ENCODE measurements around the gene RNU1-1. TPM values are rescaled to one million over a fixed set of nuclear protein-coding genes. Genes with fewer than 3 reads are reported as not detected.
"Not testable (repeated sequence)": the region's sequence is repeated elsewhere in the genome, so short reads cannot be mapped to it uniquely, and the experiment has no call there.

Gene RNU1-1
- total and polyA plus RNA-seq, 9 donors = 2,384 TPM; not detected in 8

DNA sequence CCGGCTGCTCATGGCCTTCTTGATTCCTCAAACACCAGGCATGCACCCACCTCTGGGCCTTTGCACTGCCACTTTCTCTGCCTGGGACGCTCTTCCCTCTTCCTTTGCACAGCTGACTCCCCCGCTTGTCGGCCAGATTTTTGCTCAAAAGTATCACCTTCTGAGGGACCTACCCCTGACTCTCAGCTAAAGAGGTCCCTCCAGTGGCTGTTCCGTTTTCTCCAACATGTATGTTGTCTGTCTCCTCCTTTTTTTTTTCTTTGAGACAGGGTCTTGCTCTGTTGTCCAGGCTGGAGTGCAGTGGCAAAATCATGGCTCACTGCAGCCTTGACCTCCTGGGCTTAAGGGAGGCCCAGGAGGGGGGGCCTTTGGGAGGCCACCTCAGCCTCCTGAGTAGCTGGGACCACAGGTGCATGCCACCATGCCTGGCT lies 16.6 kb downstream of the RNU1-1 start:
- H3K4me1 ChIP-seq (ENCODE audit: control insufficient read depth, insufficient read depth, low read length) = peaks cover 13% of the 10 kb centered on the region
- H3K27me3 ChIP-seq (ENCODE audit: control insufficient read depth, insufficient read depth, low read length); H3K9me3 ChIP-seq (replicated peaks; ENCODE audit: control insufficient read depth, low read depth, low read length); DNase-seq; H3K4me3 ChIP-seq (ENCODE audit: low read length); H3K27ac ChIP-seq (ENCODE audit: low read length); H3K36me3 ChIP-seq (ENCODE audit: control insufficient read depth, insufficient read depth, low read length): not testable (repeated sequence)
- WGBS (ENCODE audit: insufficient coverage) = 64% methylated on average over 5 of the region's 5 CpGs

DNA sequence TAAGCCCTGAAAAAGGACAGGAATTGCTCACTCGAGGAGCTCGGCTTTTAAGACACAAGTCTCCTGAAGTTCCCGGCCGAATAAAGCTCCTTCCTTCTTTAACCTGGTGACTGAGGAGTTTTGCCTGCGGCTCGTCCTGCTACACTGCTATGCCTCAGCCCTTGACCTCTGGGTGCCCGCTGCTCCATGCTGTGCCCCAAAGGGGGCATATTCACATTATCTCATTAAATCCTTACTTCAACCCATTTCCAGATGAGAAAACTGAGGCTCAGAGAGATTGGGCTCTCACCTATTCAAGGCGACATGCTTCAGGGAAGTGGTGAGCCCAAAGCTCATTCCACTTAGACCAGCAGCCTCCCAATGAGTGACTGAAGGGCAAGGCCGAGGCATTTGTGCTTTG lies 20.4 kb downstream of the RNU1-1 start:
- WGBS (ENCODE audit: insufficient coverage) = 90% methylated on average over 5 of the region's 9 CpGs
- not testable (repeated sequence) for H3K4me1 ChIP-seq (ENCODE audit: control insufficient read depth, insufficient read depth, low read length)

DNA sequence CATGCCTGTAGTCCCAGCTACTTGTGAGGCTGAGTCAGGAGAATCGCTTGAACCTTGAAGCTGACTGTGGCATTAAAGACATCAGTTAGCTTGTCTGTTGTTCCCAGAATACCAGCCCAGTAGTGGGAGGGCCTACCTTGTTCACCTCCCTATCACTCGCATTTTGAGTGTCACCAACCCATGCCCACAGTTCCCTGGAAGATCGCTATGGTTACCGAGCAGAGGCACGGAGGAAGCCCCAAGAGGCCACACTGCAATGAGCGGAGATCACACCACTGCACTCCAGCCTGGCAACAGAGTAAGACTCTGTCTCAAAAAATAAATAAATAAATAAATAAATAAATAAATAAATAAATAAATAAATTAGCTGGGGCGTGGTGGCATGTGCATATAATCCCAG lies 21.1 kb downstream of the RNU1-1 start:
- not testable (repeated sequence) for H3K27ac ChIP-seq (ENCODE audit: low read length); H3K4me1 ChIP-seq (ENCODE audit: control insufficient read depth, insufficient read depth, low read length); H3K27me3 ChIP-seq (ENCODE audit: control insufficient read depth, insufficient read depth, low read length); H3K36me3 ChIP-seq (ENCODE audit: control insufficient read depth, insufficient read depth, low read length); H3K9me3 ChIP-seq (replicated peaks; ENCODE audit: control insufficient read depth, low read depth, low read length); H3K4me3 ChIP-seq (ENCODE audit: low read length); DNase-seq
- WGBS (ENCODE audit: insufficient coverage) = 88% methylated on average over 1 of the region's 7 CpGs

More for the DNA sequence above, 20.4 kb downstream of the RNU1-1 start:
- H3K36me3 ChIP-seq (ENCODE audit: control insufficient read depth, insufficient read depth, low read length); H3K27me3 ChIP-seq (ENCODE audit: control insufficient read depth, insufficient read depth, low read length); H3K9me3 ChIP-seq (replicated peaks; ENCODE audit: control insufficient read depth, low read depth, low read length); DNase-seq; H3K4me3 ChIP-seq (ENCODE audit: low read length); H3K27ac ChIP-seq (ENCODE audit: low read length): not testable (repeated sequence)

DNA sequence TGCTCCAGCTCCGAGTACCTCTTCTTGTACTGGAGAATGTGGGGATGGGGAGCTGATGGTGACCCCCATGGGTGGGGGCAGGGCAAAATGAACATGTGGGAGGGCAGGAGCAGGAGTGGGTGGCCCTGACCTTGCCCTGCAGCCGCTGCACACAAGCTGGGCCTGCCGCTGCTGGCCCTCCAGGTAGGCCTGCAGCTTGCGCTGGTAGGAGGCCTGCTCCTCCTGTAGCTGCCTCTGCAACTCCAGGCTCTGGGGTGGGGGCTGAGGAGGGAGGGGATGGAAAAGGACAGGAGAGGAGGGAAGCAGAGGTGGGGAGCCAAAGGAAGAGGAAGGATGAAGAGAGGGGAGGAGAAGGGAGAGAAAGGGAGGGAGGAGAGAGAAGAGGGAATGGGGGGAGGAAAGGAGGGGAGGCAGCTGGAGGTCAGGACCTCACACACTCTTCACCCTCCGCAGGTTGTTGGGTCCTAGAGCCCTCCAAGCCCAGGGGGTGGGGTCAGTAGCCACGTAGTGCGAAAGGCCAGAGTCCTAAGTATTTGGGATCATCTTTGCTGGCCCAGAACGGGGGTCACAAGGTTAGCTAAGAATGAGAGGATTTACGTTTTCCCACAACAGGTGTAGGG lies 22.9 kb downstream of the RNU1-1 start:
- 51% methylated on average over 7 of the region's 9 CpGs for WGBS (ENCODE audit: insufficient coverage)
- Histone ChIP-seq H3K27ac (ENCODE audit: low read length) (no peak overlapping the region), H3K4me1 (ENCODE audit: control insufficient read depth, insufficient read depth, low read length) (no peaks in the 10 kb centered on the region), H3K9me3 (replicated peaks; ENCODE audit: control insufficient read depth, low read depth, low read length) (no peaks in the 10 kb centered on the region), H3K4me3 (ENCODE audit: low read length) (no peak overlapping the region), H3K36me3 (ENCODE audit: control insufficient read depth, insufficient read depth, low read length) (peaks cover 20% of the 10 kb centered on the region), H3K27me3 (ENCODE audit: control insufficient read depth, insufficient read depth, low read length) (no peaks in the 10 kb centered on the region)
- no peak for DNase-seq

DNA sequence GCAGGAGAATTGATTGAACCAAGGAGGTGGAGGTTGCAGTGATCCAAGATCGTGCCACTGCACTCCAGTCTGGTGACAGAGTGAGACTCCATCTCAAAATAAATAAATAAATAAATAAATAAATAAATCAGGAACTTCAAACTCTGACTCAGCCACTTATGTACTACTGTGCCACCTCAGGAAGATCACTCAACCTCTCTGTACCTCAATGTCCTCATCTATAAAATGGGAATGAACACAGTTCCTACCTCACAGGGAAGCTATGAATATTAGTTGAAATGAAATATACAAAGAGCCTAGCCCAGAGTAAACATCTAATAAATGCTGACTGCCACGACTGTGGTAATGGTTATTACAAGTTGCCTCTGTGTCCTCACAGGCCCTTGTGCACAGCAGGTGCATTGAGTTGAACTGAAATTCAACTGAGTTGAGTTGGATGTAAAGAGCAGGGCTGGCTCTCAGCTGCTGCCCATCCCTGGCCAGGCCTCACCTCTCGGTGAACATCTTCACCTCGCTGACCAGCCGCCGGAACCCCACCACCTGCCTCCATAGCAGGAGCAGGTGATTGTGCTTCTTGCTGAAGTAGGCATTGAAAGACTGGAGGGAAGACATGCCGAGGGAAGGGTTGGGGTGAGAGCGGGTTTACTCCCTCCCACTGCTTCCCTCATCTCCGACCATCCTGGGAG lies 24.7 kb downstream of the RNU1-1 start:
- not testable (repeated sequence) for H3K4me3 ChIP-seq (ENCODE audit: low read length); H3K27ac ChIP-seq (ENCODE audit: low read length); H3K9me3 ChIP-seq (replicated peaks; ENCODE audit: control insufficient read depth, low read depth, low read length); H3K4me1 ChIP-seq (ENCODE audit: control insufficient read depth, insufficient read depth, low read length); H3K27me3 ChIP-seq (ENCODE audit: control insufficient read depth, insufficient read depth, low read length); DNase-seq
- no CpG with 5 or more reads among the region's 9 CpGs for WGBS (ENCODE audit: insufficient coverage)
- peaks cover 39% of the 10 kb centered on the region for H3K36me3 ChIP-seq (ENCODE audit: control insufficient read depth, insufficient read depth, low read length)

DNA sequence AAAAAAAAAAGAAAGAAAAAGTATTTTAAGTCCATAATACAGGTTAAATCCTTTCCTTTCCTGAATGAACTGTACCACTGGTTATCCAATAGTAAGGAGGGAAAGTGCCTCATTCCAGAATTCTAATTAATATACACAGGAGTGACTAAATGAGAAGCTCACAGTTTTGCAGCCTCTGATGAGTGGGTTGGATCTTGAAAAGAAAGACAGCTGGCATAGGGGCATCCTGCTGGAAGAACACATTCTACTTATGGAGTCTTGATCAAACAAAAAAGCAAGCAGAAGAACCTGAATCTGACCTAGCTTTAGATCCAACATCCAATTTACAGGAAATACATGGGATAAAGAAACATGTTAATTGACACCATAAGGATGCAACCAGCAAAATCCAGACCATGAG lies 27.1 kb downstream of the RNU1-1 start:
- not testable (repeated sequence) for H3K4me1 ChIP-seq (ENCODE audit: control insufficient read depth, insufficient read depth, low read length); H3K4me3 ChIP-seq (ENCODE audit: low read length); H3K27ac ChIP-seq (ENCODE audit: low read length); H3K9me3 ChIP-seq (replicated peaks; ENCODE audit: control insufficient read depth, low read depth, low read length); H3K27me3 ChIP-seq (ENCODE audit: control insufficient read depth, insufficient read depth, low read length); DNase-seq
- peaks cover 52% of the 10 kb centered on the region for H3K36me3 ChIP-seq (ENCODE audit: control insufficient read depth, insufficient read depth, low read length)

DNA sequence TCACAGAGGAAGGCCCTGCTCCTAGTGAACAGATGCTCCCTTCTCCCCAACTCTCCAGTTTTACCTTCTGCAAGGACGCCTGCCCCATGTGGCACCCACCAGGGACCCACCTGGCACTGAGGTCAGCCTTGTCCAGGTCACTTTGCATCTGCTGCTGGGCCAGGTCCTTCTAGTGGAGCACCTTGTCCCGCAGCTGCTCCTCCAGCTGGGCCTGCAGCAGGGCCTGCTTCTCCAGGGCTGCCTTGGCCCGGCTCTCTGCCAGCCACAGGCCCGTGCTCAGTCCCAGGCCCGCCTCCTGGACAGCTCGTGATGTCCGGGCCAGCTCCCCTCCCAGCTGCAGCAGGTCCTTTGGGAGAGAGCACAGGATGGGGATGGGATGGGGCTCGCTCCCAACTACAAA lies 27.8 kb downstream of the RNU1-1 start:
- peaks cover 57% of the 10 kb centered on the region for H3K36me3 ChIP-seq (ENCODE audit: control insufficient read depth, insufficient read depth, low read length)
- DNase-seq; H3K27ac ChIP-seq (ENCODE audit: low read length); H3K9me3 ChIP-seq (replicated peaks; ENCODE audit: control insufficient read depth, low read depth, low read length); H3K4me1 ChIP-seq (ENCODE audit: control insufficient read depth, insufficient read depth, low read length); H3K4me3 ChIP-seq (ENCODE audit: low read length); H3K27me3 ChIP-seq (ENCODE audit: control insufficient read depth, insufficient read depth, low read length): not testable (repeated sequence)
- 50% methylated on average over 6 of the region's 8 CpGs for WGBS (ENCODE audit: insufficient coverage)

DNA sequence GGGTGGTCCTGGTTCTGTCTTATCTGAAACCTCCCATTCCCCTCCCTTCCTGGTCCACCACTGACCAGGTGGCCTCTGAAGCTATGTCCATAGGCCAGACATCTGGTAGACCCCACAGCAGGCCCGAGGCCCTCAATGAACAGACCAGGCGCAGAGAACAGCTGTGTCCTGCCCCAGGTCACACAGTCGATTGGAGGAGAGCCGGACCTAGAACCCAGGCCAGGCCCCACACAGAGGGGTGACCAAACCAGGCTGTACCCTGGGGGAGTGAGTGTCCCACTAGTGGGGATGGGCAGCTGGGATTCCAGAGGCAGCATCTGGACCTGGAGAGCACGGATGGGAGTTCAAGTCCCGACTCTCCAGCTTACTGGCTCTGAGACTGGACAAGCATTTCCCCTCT lies 29.2 kb downstream of the RNU1-1 start:
- H3K9me3 ChIP-seq (replicated peaks; ENCODE audit: control insufficient read depth, low read depth, low read length) = no peaks in the 10 kb centered on the region
- H3K27me3 ChIP-seq (ENCODE audit: control insufficient read depth, insufficient read depth, low read length) = no peaks in the 10 kb centered on the region
- 77% methylated on average over 4 of the region's 6 CpGs for WGBS (ENCODE audit: insufficient coverage)
- peaks cover 70% of the 10 kb centered on the region for H3K36me3 ChIP-seq (ENCODE audit: control insufficient read depth, insufficient read depth, low read length)
- DNase-seq = no peak
- no peaks in the 10 kb centered on the region for H3K4me1 ChIP-seq (ENCODE audit: control insufficient read depth, insufficient read depth, low read length)
- no peak overlapping the region for H3K4me3 ChIP-seq (ENCODE audit: low read length)
- no peak overlapping the region for H3K27ac ChIP-seq (ENCODE audit: low read length)

DNA sequence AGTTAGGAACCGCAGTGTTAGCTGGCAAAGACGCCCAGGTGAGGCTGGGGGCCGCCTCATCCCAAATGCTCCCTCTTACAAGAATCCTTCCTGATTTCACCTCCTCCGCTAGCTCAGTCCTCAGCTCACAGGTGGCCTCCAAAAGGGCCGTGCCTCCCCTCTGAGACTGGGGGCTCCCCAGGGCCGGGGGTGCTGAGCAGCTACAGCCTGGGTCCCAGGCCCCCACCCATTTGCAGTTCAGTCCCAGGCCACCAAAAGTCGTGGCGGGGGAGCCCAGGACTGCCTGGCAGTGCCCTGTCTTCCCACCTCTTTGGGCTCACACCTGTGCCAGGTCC lies 29.6 kb downstream of the RNU1-1 start:
- DNase-seq = no peak
- Histone ChIP-seq H3K27me3 (ENCODE audit: control insufficient read depth, insufficient read depth, low read length) (no peaks in the 10 kb centered on the region), H3K4me3 (ENCODE audit: low read length) (no peak overlapping the region), H3K4me1 (ENCODE audit: control insufficient read depth, insufficient read depth, low read length) (no peaks in the 10 kb centered on the region), H3K27ac (ENCODE audit: low read length) (no peak overlapping the region), H3K36me3 (ENCODE audit: control insufficient read depth, insufficient read depth, low read length) (peaks cover 71% of the 10 kb centered on the region), H3K9me3 (replicated peaks; ENCODE audit: control insufficient read depth, low read depth, low read length) (no peaks in the 10 kb centered on the region)
- WGBS (ENCODE audit: insufficient coverage) = 83% methylated on average over 5 of the region's 8 CpGs

DNA sequence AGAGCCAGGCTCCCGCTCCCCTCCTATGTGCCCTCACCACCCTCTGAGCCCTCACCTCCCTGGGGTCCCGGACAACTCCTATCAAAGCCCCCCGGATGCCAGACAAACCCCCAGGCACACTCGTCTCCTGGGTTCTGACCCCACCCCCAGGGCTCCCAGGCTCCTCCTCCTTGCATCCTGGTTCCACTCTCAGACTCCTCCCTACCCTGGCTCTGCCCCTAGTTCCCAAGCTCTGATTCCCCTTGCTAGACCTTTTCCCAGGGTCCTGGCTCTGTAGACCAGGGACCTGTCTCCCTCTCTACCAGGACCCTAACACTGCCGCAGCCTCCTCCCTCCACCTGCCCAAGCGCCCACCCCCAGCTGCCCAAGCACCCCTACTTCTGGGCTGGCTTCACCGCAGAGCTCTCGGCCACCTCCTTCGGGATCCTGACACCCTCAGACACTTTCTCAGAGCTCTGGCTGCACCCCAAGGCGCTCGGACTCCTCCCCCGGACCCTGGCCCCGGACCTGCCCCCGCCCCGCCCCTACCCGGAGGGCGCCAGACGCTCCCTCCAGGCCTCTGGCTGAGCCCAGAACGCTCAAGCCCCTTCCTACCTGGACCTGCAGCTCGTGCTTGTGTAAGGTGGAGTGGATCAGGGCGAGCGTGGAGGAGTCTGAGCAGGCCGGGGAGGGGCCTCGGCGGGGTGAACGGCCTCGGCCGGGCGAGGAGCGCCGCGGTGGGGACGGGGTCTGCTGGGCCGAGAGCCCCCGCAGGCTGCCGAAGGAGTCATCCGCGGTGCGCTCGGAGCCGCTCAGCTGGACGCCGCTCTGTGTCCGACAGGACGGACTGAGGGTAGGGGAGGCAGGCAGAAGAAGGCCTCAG lies 30.2 kb downstream of the RNU1-1 start:
- H3K4me3 ChIP-seq (ENCODE audit: low read length); H3K9me3 ChIP-seq (replicated peaks; ENCODE audit: control insufficient read depth, low read depth, low read length); H3K27ac ChIP-seq (ENCODE audit: low read length); H3K4me1 ChIP-seq (ENCODE audit: control insufficient read depth, insufficient read depth, low read length); H3K27me3 ChIP-seq (ENCODE audit: control insufficient read depth, insufficient read depth, low read length); DNase-seq: not testable (repeated sequence)
- 74% methylated on average over 26 of the region's 45 CpGs for WGBS (ENCODE audit: insufficient coverage)
- H3K36me3 ChIP-seq (ENCODE audit: control insufficient read depth, insufficient read depth, low read length) = peaks cover 73% of the 10 kb centered on the region
